Thoracic aorta (tissue), 2 donors: ENCODE results near the gene EIF2S2. TPM values are rescaled to one million over a fixed set of nuclear protein-coding genes. Genes with fewer than 3 reads are reported as not detected.

Experiments
- ATAC-seq: fragments of 150-250 bp; one replicate; pipeline ENCODE4 v1.8.0; 2017; ENCODE audit warnings: low read depth; ENCODE audit not compliant: insufficient number of reproducible peaks, low FRiP score
- DNase-seq: peaks from one replicate; pipeline ENCODE4 v3.0.0-alpha.2; 2020; ENCODE audit warnings: low spot score
- H3K27ac ChIP-seq, 2 donors: fragments of 200-600 bp; sonication (generic); 1 replicate in 1 of 2; 2 replicates in 1 of 2; pipeline ENCODE4 v1.5.1; 2016; ENCODE audit warnings: mild to moderate bottlenecking in 2 of 2, moderate library complexity in 2 of 2
- H3K27me3 ChIP-seq: fragments of 200-600 bp; sonication (generic); replicated peaks from 2 replicates; pipeline ENCODE4 v1.6.0; 2016; ENCODE audit warnings: mild to moderate bottlenecking; ENCODE audit not compliant: insufficient read depth
- H3K36me3 ChIP-seq: fragments of 200-600 bp; sonication (generic); one replicate; pipeline ENCODE4 v1.5.1; 2016
- H3K4me1 ChIP-seq, 2 donors: fragments of 200-600 bp; sonication (generic); 1 replicate in 1 of 2; 2 replicates in 1 of 2; pipeline versions ENCODE4 v1.5.1 to v1.6.0; 2016; ENCODE audit warnings: low read depth in 2 of 2, mild to moderate bottlenecking in 1 of 2; ENCODE audit not compliant: control insufficient read depth in 1 of 2
- H3K4me3 ChIP-seq: fragments of 200-600 bp; sonication (generic); 2 replicates; pipeline ENCODE4 v1.5.1; 2016; ENCODE audit warnings: mild to moderate bottlenecking
- H3K9me3 ChIP-seq: fragments of 200-600 bp; sonication (generic); 2 replicates; pipeline ENCODE4 v1.5.1; 2016
- CTCF ChIP-seq: fragments of 200-600 bp; sonication (generic); IDR thresholded peaks from one replicate; pipeline ENCODE4 v1.5.1; 2019; ENCODE audit warnings: antibody characterized with exemption
- total RNA-seq, 2 donors: library from RNA; depleted of rRNA; stranded (reverse); fragments of >200 nt; gene quantifications; one replicate each; pipeline versions ENCODE4 v1.1.0 to v1.2.3, GENCODE V29; 2016

Gene EIF2S2
- total RNA-seq, 2 donors from 2014 or later, result 24.6 to 35.8 TPM

GRCh38 chr20:34105978-34106675 is 5.9 kb downstream of the EIF2S2 start:
- ATAC-seq, result no peak
- no peak overlapping the region for H3K27ac ChIP-seq
- H3K4me1 ChIP-seq, result peaks cover 27 to 45% of the 10 kb centered on the region in 2 donors
- no peaks in the 10 kb centered on the region for H3K27me3 ChIP-seq
- H3K4me3 ChIP-seq, result no peak overlapping the region
- H3K9me3 ChIP-seq, result no peaks in the 10 kb centered on the region
- H3K36me3 ChIP-seq, result peaks cover 43% of the 10 kb centered on the region
- DNase-seq, result no peak
- no peak for TF ChIP-seq CTCF

- no peaks in the 10 kb centered on the region for H3K27me3 ChIP-seq
- DNase-seq (no peak), ATAC-seq (no peak)
- peaks cover 43% of the 10 kb centered on the region for H3K36me3 ChIP-seq
- H3K9me3 ChIP-seq, result no peaks in the 10 kb centered on the region
- H3K27ac ChIP-seq, result no peak overlapping the region
- TF ChIP-seq CTCF, result no peak
- no peak overlapping the region for H3K4me3 ChIP-seq
- peaks cover 13 to 24% of the 10 kb centered on the region in 2 donors for H3K4me1 ChIP-seq
These were observed 8.0 kb downstream of the EIF2S2 start for GRCh38 chr20:34104059-34104458.

- no peak overlapping the region for H3K27ac ChIP-seq
- ATAC-seq, result no peak
- H3K4me1 ChIP-seq, result peaks cover 0 to 8% of the 10 kb centered on the region in 2 donors
- H3K36me3 ChIP-seq, result peaks cover 55% of the 10 kb centered on the region
- no peak for TF ChIP-seq CTCF
- H3K4me3 ChIP-seq, result no peak overlapping the region
- no peaks in the 10 kb centered on the region for H3K27me3 ChIP-seq
- DNase-seq, result no peak
- H3K9me3 ChIP-seq, result no peaks in the 10 kb centered on the region
These were observed 9.7 kb downstream of the EIF2S2 start for GRCh38 chr20:34102342-34102741.

GRCh38 chr20:34100576-34100975 is 11.5 kb downstream of the EIF2S2 start:
- no peaks in the 10 kb centered on the region for H3K9me3 ChIP-seq
- TF ChIP-seq CTCF, result no peak
- H3K27ac ChIP-seq, result no peak overlapping the region
- H3K4me1 ChIP-seq, result no peaks in the 10 kb centered on the region
- DNase-seq (no peak), ATAC-seq (no peak)
- H3K27me3 ChIP-seq, result no peaks in the 10 kb centered on the region
- no peak overlapping the region for H3K4me3 ChIP-seq
- peaks cover 72% of the 10 kb centered on the region for H3K36me3 ChIP-seq

- Histone ChIP-seq H3K4me1 (no peaks in the 10 kb centered on the region), H3K4me3 (no peak overlapping the region), H3K9me3 (no peaks in the 10 kb centered on the region), H3K27ac (no peak overlapping the region), H3K36me3 (peaks cover 65% of the 10 kb centered on the region), H3K27me3 (no peaks in the 10 kb centered on the region)
- DNase-seq (no peak), ATAC-seq (no peak)
- no peak for TF ChIP-seq CTCF
These were observed 12.4 kb downstream of the EIF2S2 start for GRCh38 chr20:34099675-34100074.
